HepG2 (cell line): Measurements from ENCODE around the gene PTPN18. TPM values are rescaled to one million over a fixed set of nuclear protein-coding genes. Genes with fewer than 3 reads are reported as not detected.

ENCODE experiments used
- ATAC-seq: fragments of 200-7000 bp; cut with Tn5 transposase; 3 replicates; pipeline ENCODE4 v1.9.1; 2020; ENCODE audit warnings: mild to moderate bottlenecking, moderate library complexity
- BruUV-seq: library from RNA; stranded (reverse); fragments of 400-500 nt; replicated peaks from 2 replicates; lab custom pipeline; 2021; lab: Mats Ljungman, UMichigan
- CTCF ChIA-PET: fragments of 300-600 bp; formaldehyde crosslinking; extraction: SDS; loops from one replicate; lab custom pipeline; 2021; ENCODE audit warnings: low total read pairs, inconsistent platforms, low intra/inter-chr PET ratio; lab: Yijun Ruan, JAX
- POLR2A ChIA-PET: fragments of 350-600 bp; sonication (Branson Sonifier 250); formaldehyde crosslinking; loops from one replicate; lab custom pipeline; 2020; ENCODE audit warnings: antibody characterized with exemption, inconsistent platforms; lab: Yijun Ruan, JAX
- DNase-seq: peaks from one replicate; pipeline ENCODE4 v3.0.0-alpha.2; 2015; ENCODE audit warnings: low spot score
- FAIRE-seq: peaks from 3 replicates; lab custom pipeline; 2011; peaks lifted over from hg19 to GRCh38; lab: Jason Lieb, UNC
- H2AFZ ChIP-seq: one replicate; pipeline ENCODE4 v1.6.1; 2011; ENCODE audit warnings: low read length, inconsistent platforms
- H3K27ac ChIP-seq: fragments of 300-600 bp; 3 replicates; pipeline ENCODE4 v1.8.0; 2011; ENCODE audit warnings: mixed run types, mild to moderate bottlenecking, mixed read lengths, low read length, inconsistent platforms; ENCODE audit not compliant: insufficient read depth; ENCODE audit errors: extremely low read length
- H3K27me3 ChIP-seq, 2 experiments: fragments of 200-600 bp in 1 of 2; 2 replicates in 1 of 2; 3 replicates in 1 of 2; pipeline versions ENCODE4 v1.6.0 to v1.8.0; 2011; ENCODE audit warnings: low read length in 2 of 2, mild to moderate bottlenecking in 2 of 2, moderate library complexity in 2 of 2, inconsistent platforms in 1 of 2; ENCODE audit not compliant: insufficient read depth in 2 of 2, control insufficient read depth in 1 of 2
- H3K36me3 ChIP-seq, 2 experiments: fragments of 200-600 bp in 1 of 2; replicated peaks in 1 of 2; 2 replicates in 1 of 2; 3 replicates in 1 of 2; pipeline versions ENCODE4 v1.5.1 to v1.8.0; 2011; ENCODE audit warnings: low read length in 2 of 2, inconsistent platforms in 1 of 2; ENCODE audit not compliant: insufficient read depth in 2 of 2, control insufficient read depth in 1 of 2
- H3K4me1 ChIP-seq: 2 replicates; pipeline ENCODE4 v1.5.1; 2012; ENCODE audit warnings: low read length, inconsistent platforms; ENCODE audit not compliant: insufficient read depth
- H3K4me2 ChIP-seq: 2 replicates; pipeline ENCODE4 v1.6.0; 2011; ENCODE audit warnings: low read depth, low read length, inconsistent platforms
- H3K4me3 ChIP-seq, 3 experiments: fragments of 200-600 bp in 1 of 3; sonication (generic), shearing (Covaris generic) in 1 of 3; replicated peaks in 1 of 3; 2 replicates each; pipeline ENCODE4 v1.5.1; 2011 to 2016; ENCODE audit warnings: low read length in 3 of 3, inconsistent platforms in 2 of 3, low read depth in 2 of 3, mild to moderate bottlenecking in 2 of 3, control low read depth in 1 of 3, mixed read lengths in 1 of 3; ENCODE audit not compliant: insufficient read depth in 1 of 3
- H3K79me2 ChIP-seq: one replicate; pipeline ENCODE4 v1.6.1; 2011; ENCODE audit warnings: low read length, inconsistent platforms; ENCODE audit not compliant: insufficient read depth
- H3K9ac ChIP-seq: 2 replicates; pipeline ENCODE4 v1.6.0; 2011; ENCODE audit warnings: mild to moderate bottlenecking, low read depth, low read length, inconsistent platforms; ENCODE audit not compliant: insufficient read depth
- H3K9me3 ChIP-seq: 2 replicates; pipeline ENCODE4 v1.5.1; 2012; ENCODE audit warnings: mild to moderate bottlenecking, low read length
- H4K20me1 ChIP-seq: 2 replicates; pipeline ENCODE4 v1.6.0; 2011; ENCODE audit warnings: inconsistent platforms, mild to moderate bottlenecking, low read length, moderate library complexity; ENCODE audit not compliant: insufficient read depth
- FUBP1 ChIP-seq: sonication (generic); formaldehyde crosslinking; IDR thresholded peaks from 2 replicates; pipeline ENCODE4 v1.5.1; 2020; ENCODE audit warnings: missing genetic modification reagents, mild to moderate bottlenecking, borderline replicate concordance
- GPBP1L1 ChIP-seq: sonication (generic); formaldehyde crosslinking; IDR thresholded peaks from 2 replicates; pipeline ENCODE4 v1.5.0; 2020; ENCODE audit warnings: mild to moderate bottlenecking, missing genetic modification reagents
- MTA1 ChIP-seq: sonication (generic); formaldehyde crosslinking; IDR thresholded peaks from 2 replicates; pipeline ENCODE4 v1.4.0; 2020; ENCODE audit warnings: missing genetic modification reagents, mild to moderate bottlenecking, borderline replicate concordance
- MYC ChIP-seq: sonication (generic); formaldehyde crosslinking; IDR thresholded peaks from 2 replicates; pipeline ENCODE4 v1.9.0; 2021; ENCODE audit warnings: missing genetic modification reagents, borderline replicate concordance
- PRDM15 ChIP-seq: sonication (generic); formaldehyde crosslinking; IDR thresholded peaks from 2 replicates; pipeline ENCODE4 v1.4.0; 2020; ENCODE audit warnings: missing genetic modification reagents
- ZNF260 ChIP-seq: sonication (generic); formaldehyde crosslinking; IDR thresholded peaks from 2 replicates; pipeline ENCODE4 v1.4.0; 2020; ENCODE audit warnings: missing genetic modification reagents, low read depth, mild to moderate bottlenecking, borderline replicate concordance
- ZNF292 ChIP-seq: sonication (generic); formaldehyde crosslinking; IDR thresholded peaks from 2 replicates; pipeline ENCODE4 v1.8.1; 2022; ENCODE audit warnings: mild to moderate bottlenecking, low read depth, missing genetic modification reagents, borderline replicate concordance
- ZNF597 ChIP-seq: sonication (generic); formaldehyde crosslinking; IDR thresholded peaks from 2 replicates; pipeline ENCODE4 v1.5.0; 2020; ENCODE audit warnings: missing genetic modification reagents
- ZNF713 ChIP-seq: sonication (generic); formaldehyde crosslinking; IDR thresholded peaks from 2 replicates; pipeline ENCODE4 v1.4.0; 2020; ENCODE audit warnings: mild to moderate bottlenecking, missing genetic modification reagents
- ZNF737 ChIP-seq: sonication (generic); formaldehyde crosslinking; IDR thresholded peaks from 2 replicates; pipeline ENCODE4 v1.5.0; 2020; ENCODE audit warnings: missing genetic modification reagents, mild to moderate bottlenecking, borderline replicate concordance
- ZNF83 ChIP-seq: sonication (generic); formaldehyde crosslinking; IDR thresholded peaks from 2 replicates; pipeline ENCODE4 v1.4.0; 2020; ENCODE audit warnings: missing genetic modification reagents, mild to moderate bottlenecking, borderline replicate concordance
- ZSCAN12 ChIP-seq: sonication (generic); formaldehyde crosslinking; IDR thresholded peaks from 2 replicates; pipeline ENCODE4 v1.9.0; 2021; ENCODE audit warnings: mild to moderate bottlenecking, missing genetic modification reagents
- WGBS: methylation state at CpG from one replicate; pipeline ENCODE4 v1.1.6; 2017; ENCODE audit warnings: low lambda C conversion rate; 5-methylcytosine and 5-hydroxymethylcytosine counted together
- in situ Hi-C: cut with HindIII; loops from 2 replicates; pipeline ENCODE4 v1.10.0; 2017; ENCODE audit warnings: low pct_unique_long_range_greater_than_20kb; ENCODE audit not compliant: extremely low pct_ligation_motif_present
- intact Hi-C: fragments of 100-400 bp; cut with micrococcal nuclease; formaldehyde crosslinking; loops from one replicate; pipeline ENCODE4 v1.10.0; 2022; ENCODE audit not compliant: unreplicated experiment
- polyA plus RNA-seq, 8 experiments: library from polyadenylated mRNA; depleted of rRNA in 3 of 8; stranded (reverse) in 7 of 8; unstranded in 1 of 8; fragments of >200 nt; fragmentation: Illumina TruSeq in 4 of 8; extraction: Trizol in 4 of 8; gene quantifications; 2 replicates each; pipeline versions ENCODE4 v1.2.1 to v1.2.3, GENCODE V29; 2011 to 2016; ENCODE audit warnings: low read depth in 4 of 8, missing spikeins in 1 of 8, mixed read lengths in 1 of 8; ENCODE audit not compliant: insufficient read depth in 1 of 8
- total RNA-seq, 5 experiments: library from RNA; depleted of rRNA; stranded (reverse); fragments of >200 nt; fragmentation: Illumina TruSeq; extraction: Trizol; gene quantifications; 2 replicates each; pipeline ENCODE4 v1.2.3, GENCODE V29; 2016; ENCODE audit warnings: low read depth in 1 of 5

The PTPN18 gene
- total and polyA plus RNA-seq, 2 of the 13 experiments (the other 11 are each of a cell fraction or from before 2014, with no cell fraction given), result 14.8 to 39.6 TPM

- Histone ChIP-seq H3K9ac (no peak overlapping the region), H3K4me2 (no peak overlapping the region), H2AFZ (no peak overlapping the region), H3K36me3 (no peaks in the 10 kb centered on the region), H4K20me1 (no peaks in the 10 kb centered on the region), H3K4me3 (no peak overlapping the region), H3K27me3 (peaks cover 0 to 7% of the 10 kb centered on the region in 2 experiments; a peak in 1 of 5 replicates), H3K79me2 (no peaks in the 10 kb centered on the region), H3K27ac (no peak overlapping the region), H3K4me1 (no peaks in the 10 kb centered on the region), H3K9me3 (no peaks in the 10 kb centered on the region)
- POLR2A ChIA-PET, result no interaction called here
- intact Hi-C loops, result no loop called here
- WGBS, result 17% methylated on average over 4 of the region's 4 CpGs
- FAIRE-seq (no peak), DNase-seq (no peak), ATAC-seq (no peak)
- in situ Hi-C loops, result no loop called here
- no peak for TF ChIP-seq ZNF292 (CRISPR knock-in tag)
- TF ChIP-seq MTA1, result no peak
- TF ChIP-seq MYC, result no peak
- TF ChIP-seq ZNF83 (CRISPR knock-in tag), result no peak
- TF ChIP-seq ZNF597 (CRISPR knock-in tag), result no peak
- no peak for TF ChIP-seq PRDM15 (CRISPR knock-in tag)
- TF ChIP-seq GPBP1L1, result no peak
- no peak for TF ChIP-seq ZNF713 (CRISPR knock-in tag)
- TF ChIP-seq ZNF737 (CRISPR knock-in tag), result no peak
- TF ChIP-seq ZNF260, result no peak
- no peak for TF ChIP-seq FUBP1
- no peak for TF ChIP-seq ZSCAN12 (CRISPR knock-in tag)
- BruUV-seq, result no TSS peak
- CTCF ChIA-PET, result no interaction called here
These were observed 48.0 kb upstream of the PTPN18 start for GRCh38 chr2:130307850-130308249.
